ENCODE measurements around the gene BCOR.

DNA sequence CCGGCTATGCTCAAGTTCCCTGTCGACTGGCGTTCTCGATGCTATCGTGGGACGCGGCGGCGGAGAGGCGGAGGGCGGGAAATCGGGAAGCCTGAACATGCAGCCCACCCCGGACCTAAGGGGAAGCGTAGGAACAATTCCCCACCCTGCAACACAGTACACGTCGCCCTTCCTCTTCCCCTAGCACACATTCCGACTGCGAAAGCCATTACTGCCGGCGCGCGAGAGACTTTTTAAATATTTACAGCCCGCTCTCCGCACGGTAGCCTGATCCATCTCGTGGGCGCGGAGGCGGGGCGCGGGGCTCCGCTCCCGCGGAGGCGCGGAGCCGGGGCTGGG is 48.1 kb upstream of the BCOR start:
- TF ChIP-seq, protein P1, sequence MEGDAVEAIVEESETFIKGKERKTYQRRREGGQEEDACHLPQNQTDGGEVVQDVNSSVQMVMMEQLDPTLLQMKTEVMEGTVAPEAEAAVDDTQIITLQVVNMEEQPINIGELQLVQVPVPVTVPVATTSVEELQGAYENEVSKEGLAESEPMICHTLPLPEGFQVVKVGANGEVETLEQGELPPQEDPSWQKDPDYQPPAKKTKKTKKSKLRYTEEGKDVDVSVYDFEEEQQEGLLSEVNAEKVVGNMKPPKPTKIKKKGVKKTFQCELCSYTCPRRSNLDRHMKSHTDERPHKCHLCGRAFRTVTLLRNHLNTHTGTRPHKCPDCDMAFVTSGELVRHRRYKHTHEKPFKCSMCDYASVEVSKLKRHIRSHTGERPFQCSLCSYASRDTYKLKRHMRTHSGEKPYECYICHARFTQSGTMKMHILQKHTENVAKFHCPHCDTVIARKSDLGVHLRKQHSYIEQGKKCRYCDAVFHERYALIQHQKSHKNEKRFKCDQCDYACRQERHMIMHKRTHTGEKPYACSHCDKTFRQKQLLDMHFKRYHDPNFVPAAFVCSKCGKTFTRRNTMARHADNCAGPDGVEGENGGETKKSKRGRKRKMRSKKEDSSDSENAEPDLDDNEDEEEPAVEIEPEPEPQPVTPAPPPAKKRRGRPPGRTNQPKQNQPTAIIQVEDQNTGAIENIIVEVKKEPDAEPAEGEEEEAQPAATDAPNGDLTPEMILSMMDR (conservative IDR thresholded peaks at IDR 0.05; ENCODE audit: low read length), result no peak
- no peak for TF ChIP-seq EZH2phosphoT487 (IDR thresholded peaks at IDR 0.05; ENCODE audit: borderline replicate concordance, low read depth, low read length)
